ENCODE results near the gene CYP2C18.
"Not testable (repeated sequence)": the region's sequence is repeated elsewhere in the genome, so short reads cannot be mapped to it uniquely, and the experiment has no call there.

CYP2C18 gene

DNA sequence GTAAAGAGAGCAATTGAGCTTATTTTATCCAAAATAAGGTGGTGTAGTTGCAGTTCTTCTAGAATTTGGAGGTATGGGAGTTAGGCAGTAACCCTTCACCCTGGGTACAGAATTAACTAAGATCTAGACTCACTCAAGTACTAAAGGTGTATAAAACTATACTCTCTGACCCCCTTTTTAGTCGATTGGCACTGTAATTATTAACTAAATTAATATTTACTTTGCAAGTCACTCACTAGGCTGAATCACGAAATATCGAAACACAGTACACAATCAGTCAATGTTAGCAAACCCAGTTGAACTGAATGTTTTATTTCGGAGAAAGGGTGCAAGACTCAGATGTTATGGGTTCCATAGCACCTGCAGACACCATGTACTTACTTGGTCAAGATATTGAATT is 64.3 kb downstream of the CYP2C18 start:
- DNase-seq (ENCODE audit: extremely low read depth, low read depth): no peak
- no peak overlapping the region for H3K4me3 ChIP-seq (replicated peaks; ENCODE audit: low read depth, low read length)
- TF ChIP-seq, protein P1, sequence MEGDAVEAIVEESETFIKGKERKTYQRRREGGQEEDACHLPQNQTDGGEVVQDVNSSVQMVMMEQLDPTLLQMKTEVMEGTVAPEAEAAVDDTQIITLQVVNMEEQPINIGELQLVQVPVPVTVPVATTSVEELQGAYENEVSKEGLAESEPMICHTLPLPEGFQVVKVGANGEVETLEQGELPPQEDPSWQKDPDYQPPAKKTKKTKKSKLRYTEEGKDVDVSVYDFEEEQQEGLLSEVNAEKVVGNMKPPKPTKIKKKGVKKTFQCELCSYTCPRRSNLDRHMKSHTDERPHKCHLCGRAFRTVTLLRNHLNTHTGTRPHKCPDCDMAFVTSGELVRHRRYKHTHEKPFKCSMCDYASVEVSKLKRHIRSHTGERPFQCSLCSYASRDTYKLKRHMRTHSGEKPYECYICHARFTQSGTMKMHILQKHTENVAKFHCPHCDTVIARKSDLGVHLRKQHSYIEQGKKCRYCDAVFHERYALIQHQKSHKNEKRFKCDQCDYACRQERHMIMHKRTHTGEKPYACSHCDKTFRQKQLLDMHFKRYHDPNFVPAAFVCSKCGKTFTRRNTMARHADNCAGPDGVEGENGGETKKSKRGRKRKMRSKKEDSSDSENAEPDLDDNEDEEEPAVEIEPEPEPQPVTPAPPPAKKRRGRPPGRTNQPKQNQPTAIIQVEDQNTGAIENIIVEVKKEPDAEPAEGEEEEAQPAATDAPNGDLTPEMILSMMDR (IDR thresholded peaks at IDR 0.05; ENCODE audit: low read depth, low read length, missing control alignments): no peak

DNA sequence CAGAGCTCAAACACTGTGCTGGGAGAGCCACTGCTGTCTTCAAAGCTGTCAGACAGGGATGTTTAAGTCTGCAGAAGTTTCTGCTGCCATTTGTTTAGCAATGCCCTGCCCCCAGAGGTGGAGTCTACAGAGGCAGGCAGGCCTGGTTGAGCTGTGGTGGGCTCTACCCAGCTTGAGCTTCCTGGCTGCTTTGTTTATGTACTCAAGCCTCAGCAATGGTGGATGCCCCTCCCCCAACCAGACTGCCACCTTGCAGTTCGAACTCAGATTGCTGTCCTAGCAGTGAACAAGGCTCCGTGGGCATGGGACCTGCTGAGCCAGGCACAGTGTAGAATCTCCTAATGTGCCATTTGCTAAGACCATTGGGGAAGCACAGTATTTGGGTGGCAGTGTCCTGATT is 74.4 kb downstream of the CYP2C18 start:
- TF ChIP-seq, protein P1 (IDR thresholded peaks at IDR 0.05; ENCODE audit: low read depth, low read length, missing control alignments): no peak
- DNase-seq (ENCODE audit: extremely low read depth, low read depth): no peak
- H3K4me3 ChIP-seq (replicated peaks; ENCODE audit: low read depth, low read length): no peak overlapping the region

DNA sequence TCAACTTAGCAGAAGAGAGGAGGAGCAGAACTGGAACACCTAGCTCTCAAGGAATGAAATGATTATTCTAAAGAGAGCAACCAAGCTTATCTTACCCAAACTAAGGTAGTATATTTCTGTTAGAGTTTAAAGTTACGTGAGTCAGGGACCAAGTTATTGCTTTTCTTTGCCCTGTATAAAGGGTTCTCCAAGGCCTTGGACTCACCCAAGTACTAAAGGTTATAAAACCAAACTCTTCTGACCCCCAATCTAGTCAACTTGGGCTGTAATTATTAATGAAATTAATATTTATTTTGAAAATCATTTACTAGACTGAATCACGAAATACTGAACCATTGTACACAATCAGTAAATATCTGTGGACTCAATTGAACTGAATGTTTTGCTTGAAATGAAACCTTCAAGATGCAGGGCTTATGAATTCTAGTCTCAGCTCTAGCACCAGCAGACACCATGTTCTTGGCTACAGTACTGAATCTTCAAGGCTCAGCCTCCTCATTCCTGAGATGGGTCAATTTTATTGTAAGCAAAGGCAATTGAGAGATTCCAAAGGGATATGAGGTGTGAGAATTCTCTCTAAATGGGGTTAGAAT is 77.2 kb downstream of the CYP2C18 start:
- no peak for DNase-seq (ENCODE audit: extremely low read depth, low read depth)
- no peak overlapping the region for H3K4me3 ChIP-seq (replicated peaks; ENCODE audit: low read depth, low read length)
- TF ChIP-seq, protein P1 (IDR thresholded peaks at IDR 0.05; ENCODE audit: low read depth, low read length, missing control alignments): no peak

DNA sequence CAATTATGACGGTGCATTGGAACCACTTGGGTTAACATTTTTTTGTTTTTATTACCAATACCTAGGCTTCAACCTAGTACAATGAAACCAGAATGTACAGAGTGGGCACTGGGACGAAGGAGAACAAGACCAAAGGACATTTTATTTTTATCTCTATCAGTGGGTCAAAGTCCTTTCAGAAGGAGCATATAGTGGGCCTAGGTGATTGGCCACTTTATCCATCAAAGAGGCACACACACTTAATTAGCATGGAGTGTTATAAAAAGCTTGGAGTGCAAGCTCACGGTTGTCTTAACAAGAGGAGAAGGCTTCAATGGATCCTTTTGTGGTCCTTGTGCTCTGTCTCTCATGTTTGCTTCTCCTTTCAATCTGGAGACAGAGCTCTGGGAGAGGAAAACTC is 78.9 kb downstream of the CYP2C18 start, which contains the start of gene CYP2C19:
Gene CYP2C19, plus strand, starts transcription at position 289 of the 400 bp plus-strand sequence. Its CDS starts 25 bp downstream, at position 314.
- no peak within 1 kb of the TSS for H3K4me3 ChIP-seq (replicated peaks; ENCODE audit: low read depth, low read length)
- TF ChIP-seq, protein P1 (IDR thresholded peaks at IDR 0.05; ENCODE audit: low read depth, low read length, missing control alignments): no peak
- DNase-seq (ENCODE audit: extremely low read depth, low read depth): no peak

DNA sequence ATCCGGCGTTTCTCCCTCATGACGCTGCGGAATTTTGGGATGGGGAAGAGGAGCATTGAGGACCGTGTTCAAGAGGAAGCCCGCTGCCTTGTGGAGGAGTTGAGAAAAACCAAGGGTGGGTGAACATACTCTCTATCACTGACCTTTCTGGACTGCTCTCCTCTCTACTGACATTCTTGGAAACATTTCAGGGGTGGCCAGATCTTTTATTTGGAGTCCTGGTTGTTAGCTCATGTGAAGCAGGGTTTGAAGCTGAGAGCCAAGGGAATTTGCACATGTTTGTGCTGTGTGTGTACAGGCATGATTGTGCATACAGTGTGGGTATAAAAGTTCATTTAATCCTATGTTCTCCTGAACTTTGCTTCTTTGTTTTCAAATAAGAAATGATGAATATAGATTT is 91.9 kb downstream of the CYP2C18 start:
- H3K4me3 ChIP-seq (replicated peaks; ENCODE audit: low read depth, low read length); DNase-seq (ENCODE audit: extremely low read depth, low read depth): not testable (repeated sequence)

DNA sequence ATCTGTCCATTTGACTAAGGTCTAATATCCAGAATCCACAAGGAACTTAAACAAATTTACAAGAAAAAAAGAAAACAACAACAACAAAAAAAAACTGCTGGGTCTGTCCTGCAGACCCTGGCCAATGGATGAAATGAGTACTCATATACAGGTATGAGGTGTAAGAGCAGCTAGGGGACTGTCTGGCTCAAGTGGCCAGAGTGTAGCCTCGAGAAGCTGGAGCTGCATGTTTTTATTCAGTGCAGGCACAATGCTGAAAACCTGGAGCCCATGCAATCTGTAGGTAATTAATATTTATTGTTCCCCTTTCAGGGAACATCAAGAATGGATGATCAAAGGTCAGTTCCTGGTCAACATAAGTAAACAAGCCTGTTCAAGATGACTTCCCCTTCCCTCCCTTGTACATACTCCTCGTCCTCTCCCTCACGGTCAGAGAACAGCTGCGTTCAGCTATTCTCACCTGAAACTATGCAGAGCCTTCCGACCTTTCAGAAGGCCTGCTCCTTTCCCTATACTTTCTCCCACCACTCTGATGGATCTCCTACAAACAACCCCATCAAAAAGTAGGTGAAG is 94.4 kb downstream of the CYP2C18 start:
- no peak overlapping the region for H3K4me3 ChIP-seq (replicated peaks; ENCODE audit: low read depth, low read length)
- TF ChIP-seq, protein P1 (IDR thresholded peaks at IDR 0.05; ENCODE audit: low read depth, low read length, missing control alignments): no peak
- no peak for DNase-seq (ENCODE audit: extremely low read depth, low read depth)

DNA sequence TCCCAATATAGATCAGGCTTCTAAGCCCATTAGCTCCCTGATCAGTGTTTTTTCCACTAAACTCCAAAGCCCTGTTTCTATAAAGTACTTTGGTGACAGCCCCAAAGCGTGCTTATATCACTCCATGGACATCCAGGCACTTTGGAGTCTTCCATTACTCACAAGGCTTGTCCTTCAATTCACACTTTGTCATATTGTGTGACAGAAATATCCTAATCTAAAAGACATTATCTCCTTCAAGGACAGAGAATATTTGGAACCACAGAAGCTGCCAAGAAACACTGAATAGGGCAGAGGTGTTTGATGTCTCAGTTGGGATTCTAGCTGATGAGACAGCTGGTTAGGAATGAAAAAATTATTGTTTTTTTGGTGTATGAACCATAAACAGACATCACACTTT is 97.3 kb downstream of the CYP2C18 start:
- TF ChIP-seq, protein P1 (IDR thresholded peaks at IDR 0.05; ENCODE audit: low read depth, low read length, missing control alignments): no peak
- DNase-seq (ENCODE audit: extremely low read depth, low read depth): no peak
- H3K4me3 ChIP-seq (replicated peaks; ENCODE audit: low read depth, low read length): no peak overlapping the region

Data from HFF-Myc (cell line).